DMS153 treated with DMSO at 0.1 percent for 48 hours (cell line): ENCODE measurements around the gene AMBP.

Experiments used
- DNase-seq: peaks from one replicate; lab custom pipeline; 2025; ENCODE audit not compliant: unreplicated experiment; lab: John Stamatoyannopoulos, UW

Gene AMBP

DNA sequence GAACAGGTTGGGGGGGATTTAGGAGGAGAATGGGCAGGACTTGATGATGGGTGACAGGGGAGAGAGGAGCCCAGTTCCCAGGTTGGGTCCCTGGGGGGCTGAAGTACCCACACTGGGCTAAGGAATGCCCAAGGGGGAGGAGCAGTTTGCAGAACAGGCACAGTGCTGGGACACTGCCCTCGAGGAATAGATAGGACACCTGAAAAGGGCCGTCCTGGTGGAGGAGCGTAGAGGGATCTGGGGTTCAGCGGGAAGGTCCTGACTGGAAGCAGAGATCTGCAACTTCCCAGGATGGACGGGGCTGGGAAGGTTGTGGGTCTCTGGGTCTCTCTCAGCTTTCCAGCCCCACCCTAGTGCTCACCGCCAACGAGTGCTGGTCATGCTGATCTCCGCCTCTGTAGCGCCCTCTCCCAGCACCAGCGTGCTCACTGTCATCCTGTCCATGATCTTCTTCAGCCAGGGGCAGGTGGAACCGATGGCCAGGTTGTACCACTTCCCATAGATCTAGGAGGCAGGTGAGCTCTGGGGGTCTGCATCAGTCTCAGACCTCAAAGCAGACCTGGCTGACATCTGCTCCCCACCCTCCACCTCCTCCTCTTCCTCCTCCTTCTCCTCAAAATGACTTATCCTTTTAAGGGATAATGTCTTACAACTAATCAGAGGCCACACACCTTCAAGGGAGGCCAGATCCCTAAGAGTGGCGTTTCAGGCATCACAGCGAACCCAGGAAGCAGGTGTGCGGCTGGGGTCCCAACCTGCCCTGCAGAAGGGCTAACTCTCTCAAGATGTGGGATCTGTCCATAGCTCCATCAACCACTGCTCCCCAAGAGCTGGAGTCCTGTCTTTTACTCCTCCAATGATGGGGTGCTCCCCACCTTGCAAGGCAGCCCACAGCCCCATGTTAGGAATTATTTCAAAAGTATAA lies 1.6 kb downstream of the AMBP start:
- no peak for DNase-seq

- DNase-seq = no peak
These were observed 2.5 kb downstream of the AMBP start for GRCh38 chr9:114075602-114076001.

DNA sequence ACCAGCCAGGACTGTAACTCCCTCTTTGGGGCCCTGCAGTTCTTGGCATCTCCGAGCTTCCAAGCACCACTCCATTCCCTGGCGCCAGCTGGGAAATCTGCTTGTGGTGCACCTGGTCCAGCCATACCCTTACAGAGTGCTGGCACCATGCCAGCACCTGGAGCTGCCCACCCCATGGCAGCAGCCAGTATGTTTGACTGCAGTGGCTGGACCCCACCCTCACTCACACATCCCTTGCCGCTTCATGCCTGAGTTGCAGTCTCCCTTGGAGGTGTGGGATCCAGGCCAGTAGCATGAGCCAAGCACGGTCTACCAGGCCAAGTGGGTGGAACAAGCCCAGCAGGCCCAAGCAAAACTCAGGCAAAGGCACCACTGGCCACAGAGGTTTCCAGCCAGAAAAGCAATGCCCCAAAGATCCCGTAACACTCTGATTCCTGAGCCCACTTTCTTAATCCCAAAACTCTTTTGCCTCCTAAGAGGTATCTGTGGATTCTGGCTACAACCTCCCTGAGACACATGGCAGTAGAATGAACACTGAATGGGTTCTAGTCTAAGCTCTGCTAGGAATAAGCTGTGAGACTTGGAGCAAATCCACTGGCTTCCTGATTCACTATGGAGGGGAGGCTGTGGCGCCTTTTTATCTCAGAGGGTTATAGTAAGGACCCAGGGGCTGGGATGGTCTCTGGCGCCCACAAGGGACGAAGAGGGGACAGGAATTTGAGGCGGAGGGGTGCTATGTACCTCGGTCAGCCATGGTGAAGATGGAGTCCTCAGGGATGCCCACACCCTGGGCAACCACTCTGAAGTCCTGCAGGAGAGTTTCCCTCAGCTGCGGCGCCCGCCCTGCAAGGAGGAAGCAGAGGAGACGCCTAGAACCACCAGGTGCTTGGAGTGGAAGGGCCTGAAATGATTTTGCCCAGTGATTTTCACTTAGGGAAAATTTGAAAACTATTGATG lies 5.6 kb downstream of the AMBP start:
- no peak for DNase-seq

GRCh38 chr9:114071197-114071795 lies 6.8 kb downstream of the AMBP start:
- no peak for DNase-seq

GRCh38 chr9:114070188-114071103 lies 7.7 kb downstream of the AMBP start:
- DNase-seq = no peak

- DNase-seq = no peak
These were observed 8.5 kb downstream of the AMBP start for GRCh38 chr9:114069476-114070187.

GRCh38 chr9:114065304-114065703 lies 12.8 kb downstream of the AMBP start:
- DNase-seq = no peak

GRCh38 chr9:114061830-114062474 lies 16.1 kb downstream of the AMBP start:
- DNase-seq = no peak

- DNase-seq = no peak
These were observed 16.8 kb downstream of the AMBP start for GRCh38 chr9:114061292-114061691.

DNA sequence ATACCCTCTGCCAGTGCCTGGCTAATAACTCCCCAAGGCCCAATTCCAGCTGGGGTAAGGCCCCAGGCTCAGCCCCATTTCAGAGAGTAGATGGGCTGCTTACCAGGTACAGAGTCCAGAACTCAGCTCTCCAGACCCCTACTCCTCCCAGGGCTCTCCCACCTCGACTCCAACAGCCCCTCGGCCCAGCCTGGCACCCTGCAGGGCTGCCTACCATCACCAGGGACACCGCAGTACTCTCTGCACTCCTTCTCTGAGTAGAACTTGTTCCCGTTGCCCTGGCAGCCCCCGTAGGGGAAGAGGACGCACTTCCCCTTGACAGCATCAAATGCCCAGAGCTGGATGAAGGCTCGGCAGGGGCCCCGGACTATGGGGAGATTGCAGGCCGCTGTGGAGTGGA lies 17.4 kb downstream of the AMBP start:
- DNase-seq = no peak

GRCh38 chr9:114060070-114060469 lies 18.0 kb downstream of the AMBP start:
- DNase-seq = no peak

- DNase-seq = no peak
These were observed 18.9 kb downstream of the AMBP start for GRCh38 chr9:114059047-114059803.

DNA sequence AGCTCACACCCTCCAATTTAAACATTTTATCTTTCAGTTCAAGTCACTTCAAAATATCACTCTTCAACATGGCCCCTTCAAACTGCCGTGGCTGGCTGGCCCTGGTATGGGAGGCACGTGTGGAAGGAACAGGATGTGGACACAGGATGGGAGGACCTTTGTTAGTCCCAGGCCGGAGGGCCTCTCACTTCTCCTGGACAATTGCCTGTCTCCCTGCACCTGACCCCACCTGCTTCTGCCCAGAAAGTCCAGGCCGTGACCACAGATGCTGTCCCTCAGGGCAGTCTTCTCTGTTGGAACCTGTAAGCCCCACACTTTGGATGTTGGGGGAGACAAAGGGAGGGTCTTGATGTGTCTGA lies 19.4 kb downstream of the AMBP start:
- no peak for DNase-seq

GRCh38 chr9:114057161-114057885 lies 20.8 kb downstream of the AMBP start:
- no peak for DNase-seq

DNA sequence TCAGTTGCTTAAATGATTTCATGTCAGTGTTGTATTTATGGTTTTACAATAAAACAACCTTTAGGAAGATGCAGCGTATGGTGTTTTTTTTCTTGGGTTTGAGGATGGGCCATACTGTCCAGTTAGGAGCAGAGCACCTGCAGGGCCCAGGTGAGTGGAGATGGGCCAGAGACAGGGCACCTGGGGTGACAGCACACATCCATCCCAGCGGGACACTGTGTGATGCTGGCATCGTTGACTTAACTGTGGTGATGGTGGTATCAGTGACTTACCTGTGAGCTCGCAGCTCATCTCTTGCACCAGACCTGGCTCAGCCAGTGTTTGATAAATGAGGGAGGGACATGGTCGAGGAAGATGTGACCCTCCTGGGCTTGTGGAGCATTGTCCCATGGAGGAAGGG lies 21.6 kb downstream of the AMBP start:
- DNase-seq = no peak

DNA sequence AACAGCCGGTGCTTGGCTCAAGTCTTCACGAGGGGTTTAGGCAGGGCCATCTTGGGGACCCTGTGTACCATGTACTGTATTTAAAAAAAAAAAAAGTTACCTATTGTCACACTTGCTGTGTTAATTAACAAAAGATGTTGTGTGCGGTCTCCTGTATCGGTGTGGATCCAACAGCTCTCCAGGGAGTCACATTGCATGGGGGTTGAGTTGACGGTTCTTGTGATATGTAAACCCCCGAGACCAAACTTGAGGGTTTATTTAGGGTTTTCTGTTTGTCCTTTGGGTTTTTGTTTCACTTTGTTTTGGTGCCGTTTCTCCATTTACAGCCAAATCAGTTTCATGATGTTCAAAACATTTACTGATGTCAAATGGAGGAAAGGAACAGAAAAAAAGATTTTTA lies 22.2 kb downstream of the AMBP start:
- DNase-seq = no peak

DNA sequence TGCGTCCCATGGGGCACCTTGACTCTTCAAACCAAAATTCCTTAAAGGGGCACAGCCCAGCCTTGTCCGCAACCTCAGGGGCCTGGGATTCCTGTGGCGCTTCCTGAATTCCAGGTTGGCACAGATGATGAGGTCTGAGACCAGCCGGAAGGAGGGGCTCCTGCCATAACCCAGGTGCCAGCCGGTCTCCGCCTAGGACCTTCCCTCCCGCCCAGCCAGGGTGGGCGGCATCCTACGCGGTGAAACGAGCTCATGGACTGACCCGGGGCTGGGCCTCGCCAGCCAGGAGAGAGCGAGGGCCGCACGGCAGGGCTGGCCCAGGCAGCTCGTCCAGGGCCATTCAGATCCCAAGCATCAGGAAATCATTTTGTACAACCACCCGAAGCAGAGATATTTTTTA lies 23.0 kb downstream of the AMBP start:
- DNase-seq = no peak

- no peak for DNase-seq
These were observed 23.9 kb downstream of the AMBP start for GRCh38 chr9:114054191-114054690.
